Measurements from ENCODE around the gene SRP68.

DNA sequence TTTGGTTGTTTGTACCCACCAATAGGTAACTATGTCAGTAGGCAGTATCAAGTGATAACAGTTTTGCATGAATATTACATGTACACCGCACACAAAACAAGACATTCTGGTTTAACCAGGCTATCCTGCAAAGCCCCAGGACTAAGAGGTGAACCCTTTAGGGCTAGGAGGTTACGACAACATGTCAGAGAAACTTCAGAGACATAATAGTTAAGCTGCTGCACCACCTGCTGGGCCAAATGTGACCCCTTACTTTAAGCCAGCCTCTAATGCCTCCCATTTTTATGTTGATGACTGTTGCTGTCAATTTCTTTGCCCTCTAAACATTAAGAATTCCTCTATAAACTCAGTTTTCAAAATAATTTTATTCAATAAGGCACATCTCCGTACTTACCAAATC is 15.4 kb downstream of the SRP68 start:
- no peak for TF ChIP-seq POLR2A (IDR thresholded peaks at IDR 0.05)
- TF ChIP-seq, protein P1, sequence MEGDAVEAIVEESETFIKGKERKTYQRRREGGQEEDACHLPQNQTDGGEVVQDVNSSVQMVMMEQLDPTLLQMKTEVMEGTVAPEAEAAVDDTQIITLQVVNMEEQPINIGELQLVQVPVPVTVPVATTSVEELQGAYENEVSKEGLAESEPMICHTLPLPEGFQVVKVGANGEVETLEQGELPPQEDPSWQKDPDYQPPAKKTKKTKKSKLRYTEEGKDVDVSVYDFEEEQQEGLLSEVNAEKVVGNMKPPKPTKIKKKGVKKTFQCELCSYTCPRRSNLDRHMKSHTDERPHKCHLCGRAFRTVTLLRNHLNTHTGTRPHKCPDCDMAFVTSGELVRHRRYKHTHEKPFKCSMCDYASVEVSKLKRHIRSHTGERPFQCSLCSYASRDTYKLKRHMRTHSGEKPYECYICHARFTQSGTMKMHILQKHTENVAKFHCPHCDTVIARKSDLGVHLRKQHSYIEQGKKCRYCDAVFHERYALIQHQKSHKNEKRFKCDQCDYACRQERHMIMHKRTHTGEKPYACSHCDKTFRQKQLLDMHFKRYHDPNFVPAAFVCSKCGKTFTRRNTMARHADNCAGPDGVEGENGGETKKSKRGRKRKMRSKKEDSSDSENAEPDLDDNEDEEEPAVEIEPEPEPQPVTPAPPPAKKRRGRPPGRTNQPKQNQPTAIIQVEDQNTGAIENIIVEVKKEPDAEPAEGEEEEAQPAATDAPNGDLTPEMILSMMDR (IDR thresholded peaks at IDR 0.05): no peak

Data from testis (tissue), 2 donors.